GM12878 (cell line): ENCODE measurements around the gene SLC6A17. TPM values are rescaled to one million over a fixed set of nuclear protein-coding genes. Genes with fewer than 3 reads are reported as not detected.
A peak's percentile ranks its signal among the peaks of the same experiment; 100 is the strongest.

ENCODE experiments used
- ASH2L ChIP-seq: fragments of 300-600, 200-600 bp; sonication (generic); IDR thresholded peaks from 2 replicates; pipeline ENCODE4 v1.6.1; 2017; ENCODE audit warnings: low read depth, mild to moderate bottlenecking, borderline replicate concordance
- BCLAF1 ChIP-seq: fragments of 450-650 bp; IDR thresholded peaks from 2 replicates; pipeline ENCODE4 v1.6.1; 2017; ENCODE audit warnings: antibody characterized with exemption, mild to moderate bottlenecking, moderate library complexity
- CREM ChIP-seq: IDR thresholded peaks from 2 replicates; pipeline ENCODE4 v1.6.1; 2014; ENCODE audit warnings: antibody characterized with exemption, low read depth
- EGR1 ChIP-seq, 2 experiments: IDR thresholded peaks; 1 replicate in 1 of 2; 2 replicates in 1 of 2; pipeline ENCODE4 v1.6.1; 2011 to 2012; ENCODE audit warnings: low read depth in 2 of 2, low read length in 2 of 2, borderline replicate concordance in 1 of 2, mild to moderate bottlenecking in 1 of 2, moderate library complexity in 1 of 2
- FOS ChIP-seq: IDR thresholded peaks from 3 replicates; pipeline ENCODE4 v1.6.1; 2011; ENCODE audit warnings: borderline replicate concordance; ENCODE audit not compliant: insufficient read length; ENCODE audit errors: extremely low read depth
- IRF5 ChIP-seq: fragments of 450-650 bp; IDR thresholded peaks from 2 replicates; pipeline ENCODE4 v1.6.1; 2017; ENCODE audit warnings: borderline replicate concordance
- KDM1A ChIP-seq: fragments of 200-600 bp; sonication (generic); IDR thresholded peaks from 2 replicates; pipeline ENCODE4 v1.6.1; 2016; ENCODE audit warnings: borderline replicate concordance
- MTA3 ChIP-seq: IDR thresholded peaks from 2 replicates; pipeline ENCODE4 v1.6.1; 2012; ENCODE audit warnings: low read length, inconsistent platforms, borderline replicate concordance
- RELA ChIP-seq: fragments of 450-650 bp; IDR thresholded peaks from 2 replicates; pipeline ENCODE4 v1.8.0; 2014; ENCODE audit warnings: borderline replicate concordance; ENCODE audit not compliant: partially characterized antibody
- RELB ChIP-seq: fragments of 450-650 bp; IDR thresholded peaks from 2 replicates; pipeline ENCODE4 v1.6.1; 2017; ENCODE audit warnings: low read depth, mild to moderate bottlenecking, moderate library complexity
- SRF ChIP-seq, 2 experiments: IDR thresholded peaks; 2 replicates each; pipeline ENCODE4 v1.6.1; 2011; ENCODE audit warnings: low read depth in 2 of 2, low read length in 2 of 2, mild to moderate bottlenecking in 1 of 2, moderate library complexity in 1 of 2
- ZNF592 ChIP-seq: fragments of 450-650 bp; IDR thresholded peaks from 2 replicates; pipeline ENCODE4 v1.6.1; 2017; ENCODE audit warnings: mild to moderate bottlenecking, moderate library complexity
- polyA plus RNA-seq, 11 experiments: library from polyadenylated mRNA; depleted of rRNA in 4 of 11; unstranded in 6 of 11; stranded (reverse) in 5 of 11; fragments of >200 nt; fragmentation: Nextera tagmentation in 4 of 11; fragmentation: Illumina TruSeq in 1 of 11; extraction: Ambion mirVana in 4 of 11; extraction: Trizol in 1 of 11; gene quantifications; 1 replicate in 1 of 11; 2 replicates in 10 of 11; pipeline versions ENCODE4 v1.2.1 to v1.2.3, GENCODE V29; 2011 to 2016; ENCODE audit warnings: inconsistent platforms in 2 of 11, missing spikeins in 2 of 11, low read depth in 1 of 11
- total RNA-seq, 4 experiments: library from RNA; depleted of rRNA in 3 of 4; stranded (reverse); fragments of >200 nt in 3 of 4; fragmentation: Illumina TruSeq in 1 of 4; extraction: Trizol in 1 of 4; gene quantifications; 2 replicates each; pipeline versions ENCODE4 v1.2.1 to v1.2.3, GENCODE V29; 2013 to 2021

SLC6A17 gene
- total and polyA plus RNA-seq, 10 of the 15 experiments (the other 5 are each of a cell fraction or from before 2014, with no cell fraction given): not detected

- no peak for TF ChIP-seq BCLAF1
- no peak for TF ChIP-seq KDM1A
- TF ChIP-seq MTA3: no peak
- no peak for TF ChIP-seq RELA
- no peak for TF ChIP-seq FOS
- no peak for TF ChIP-seq IRF5
- TF ChIP-seq SRF (IDR thresholded peaks at IDR 0.05; ENCODE audit: low read depth in 2 of 2, low read length in 2 of 2): no peak
- TF ChIP-seq EGR1 (IDR thresholded peaks at IDR 0.05; ENCODE audit: borderline replicate concordance in 1 of 2, low read depth in 2 of 2, low read length in 2 of 2): 0 out of 3 replicates have a peak, but pooled peaks of 1 of the 2 experiments have one; percentile 19
- no peak for TF ChIP-seq ASH2L
- TF ChIP-seq RELB: no peak
- no peak for TF ChIP-seq ZNF592
- no peak for TF ChIP-seq CREM
Observed at GRCh38 chr1:110209715-110210603, 59.7 kb downstream of the SLC6A17 start, which contains the start of gene KCNC4 (continued).
